GM13976 (cell line): Measurements from ENCODE around the gene TLE3.

Source experiments
- DNase-seq: peaks from one replicate; pipeline ENCODE4 v3.0.0; 2012; ENCODE audit warnings: low spot score
- in situ Hi-C: fragments of 300-500 bp; cut with MboI; formaldehyde crosslinking; loops from one replicate; pipeline ENCODE4 v1.12.0; 2022; ENCODE audit warnings: low sequenced_read_pairs, mixed read lengths, inconsistent platforms; ENCODE audit not compliant: unreplicated experiment
- TF ChIP-seq, protein P1 (sequence below): IDR thresholded peaks from 2 replicates; pipeline ENCODE4 v1.5.1; 2012; ENCODE audit warnings: borderline replicate concordance, mild to moderate bottlenecking; ENCODE audit not compliant: insufficient read depth; ENCODE audit errors: extremely low read depth, missing control alignments, control extremely low read depth

Gene TLE3

DNA sequence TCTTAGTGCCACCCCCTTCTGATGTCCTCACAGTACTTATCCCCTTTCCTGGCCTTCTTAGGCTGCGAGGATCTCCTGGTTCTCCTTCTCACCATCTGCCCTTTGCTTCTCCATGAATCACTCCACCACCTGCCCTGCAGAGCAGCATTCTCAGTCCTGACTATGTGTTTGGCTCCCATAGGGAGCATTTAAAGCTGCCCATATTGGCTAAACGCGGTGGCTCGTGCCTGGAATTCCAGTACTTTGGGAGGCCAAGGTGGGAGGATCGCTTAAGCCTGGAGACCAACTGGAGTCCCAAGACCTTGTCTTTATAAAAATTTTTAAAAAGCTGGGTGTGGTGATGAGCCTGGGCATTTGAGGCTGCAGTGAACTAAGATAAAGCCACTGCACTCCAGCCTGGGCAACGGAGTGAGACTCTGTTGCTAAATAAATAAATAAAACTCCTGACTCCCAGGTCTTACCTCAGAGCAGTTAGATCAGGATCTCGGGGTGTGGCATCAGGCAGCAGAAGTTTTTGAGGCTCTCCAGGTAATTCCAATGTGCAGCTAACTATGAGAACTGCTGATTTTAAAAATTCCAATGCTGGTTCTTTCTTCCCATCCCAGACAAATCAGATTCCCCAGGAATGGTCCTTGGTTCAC lies 36.2 kb upstream of the TLE3 start:
- in situ Hi-C loops = no loop called here
- no peak for DNase-seq
- TF ChIP-seq, protein P1, sequence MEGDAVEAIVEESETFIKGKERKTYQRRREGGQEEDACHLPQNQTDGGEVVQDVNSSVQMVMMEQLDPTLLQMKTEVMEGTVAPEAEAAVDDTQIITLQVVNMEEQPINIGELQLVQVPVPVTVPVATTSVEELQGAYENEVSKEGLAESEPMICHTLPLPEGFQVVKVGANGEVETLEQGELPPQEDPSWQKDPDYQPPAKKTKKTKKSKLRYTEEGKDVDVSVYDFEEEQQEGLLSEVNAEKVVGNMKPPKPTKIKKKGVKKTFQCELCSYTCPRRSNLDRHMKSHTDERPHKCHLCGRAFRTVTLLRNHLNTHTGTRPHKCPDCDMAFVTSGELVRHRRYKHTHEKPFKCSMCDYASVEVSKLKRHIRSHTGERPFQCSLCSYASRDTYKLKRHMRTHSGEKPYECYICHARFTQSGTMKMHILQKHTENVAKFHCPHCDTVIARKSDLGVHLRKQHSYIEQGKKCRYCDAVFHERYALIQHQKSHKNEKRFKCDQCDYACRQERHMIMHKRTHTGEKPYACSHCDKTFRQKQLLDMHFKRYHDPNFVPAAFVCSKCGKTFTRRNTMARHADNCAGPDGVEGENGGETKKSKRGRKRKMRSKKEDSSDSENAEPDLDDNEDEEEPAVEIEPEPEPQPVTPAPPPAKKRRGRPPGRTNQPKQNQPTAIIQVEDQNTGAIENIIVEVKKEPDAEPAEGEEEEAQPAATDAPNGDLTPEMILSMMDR = no peak

DNA sequence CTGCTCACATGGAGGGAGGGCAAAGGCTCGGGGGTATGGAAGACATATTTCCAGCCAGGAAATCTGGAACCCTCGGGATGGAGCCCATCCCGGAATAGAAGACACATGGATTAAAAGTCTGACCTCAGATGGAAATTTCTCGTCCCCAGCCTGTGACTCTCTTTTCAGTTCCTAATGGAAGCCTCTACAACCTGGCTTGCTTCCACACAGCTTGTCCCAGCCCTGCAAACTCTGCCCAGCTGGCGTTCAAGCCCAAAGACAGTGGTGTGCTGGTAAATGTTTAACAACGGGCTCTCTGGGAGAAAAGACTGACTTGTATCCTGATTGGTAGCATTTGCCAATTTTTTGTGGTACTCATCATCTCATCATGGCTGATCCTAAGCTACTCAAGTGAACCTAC lies 35.6 kb upstream of the TLE3 start:
- DNase-seq = no peak
- TF ChIP-seq, protein P1 = no peak
- in situ Hi-C loops = no loop called here

DNA sequence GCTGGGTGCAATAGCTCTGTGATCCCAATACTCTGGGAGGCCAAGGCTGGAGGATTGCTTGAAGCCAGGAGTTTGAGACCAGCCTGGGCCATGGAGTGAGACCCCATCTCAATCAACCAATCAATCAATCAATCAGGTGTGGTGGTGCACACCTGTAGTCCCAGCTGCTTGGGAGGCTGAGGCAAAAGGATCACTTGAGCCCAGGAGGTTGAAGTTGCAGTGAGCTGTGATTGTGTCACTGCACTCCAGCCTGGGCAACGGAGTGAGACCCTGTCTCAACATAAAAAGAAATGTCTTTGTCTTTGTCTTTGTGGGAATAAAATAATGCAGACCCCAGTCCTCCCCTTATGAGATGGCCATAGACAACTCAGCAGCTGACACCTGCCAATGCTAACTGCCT lies 34.9 kb upstream of the TLE3 start:
- DNase-seq = no peak
- TF ChIP-seq, protein P1 = no peak
- in situ Hi-C loops = no loop called here

DNA sequence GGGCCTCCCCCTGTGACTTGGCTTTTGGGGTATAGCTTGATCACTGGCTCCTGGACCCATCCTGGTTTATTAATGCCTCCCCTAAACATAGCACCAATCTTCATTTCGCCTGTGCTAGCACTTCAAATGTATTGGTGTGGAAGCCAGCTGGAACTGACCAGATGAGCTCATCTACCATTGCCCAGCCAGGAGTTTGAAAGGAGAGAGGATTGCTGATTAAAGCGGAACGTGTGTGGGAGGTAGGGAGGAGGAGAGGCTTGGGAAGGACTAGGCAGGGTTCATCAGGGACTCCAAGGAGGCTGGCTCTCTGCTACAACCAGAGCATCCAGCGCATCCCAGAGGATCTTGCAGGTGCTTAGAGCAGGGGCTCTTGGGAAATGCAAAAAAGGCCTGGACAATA lies 34.4 kb upstream of the TLE3 start:
- no peak for DNase-seq
- in situ Hi-C loops = no loop called here

DNA sequence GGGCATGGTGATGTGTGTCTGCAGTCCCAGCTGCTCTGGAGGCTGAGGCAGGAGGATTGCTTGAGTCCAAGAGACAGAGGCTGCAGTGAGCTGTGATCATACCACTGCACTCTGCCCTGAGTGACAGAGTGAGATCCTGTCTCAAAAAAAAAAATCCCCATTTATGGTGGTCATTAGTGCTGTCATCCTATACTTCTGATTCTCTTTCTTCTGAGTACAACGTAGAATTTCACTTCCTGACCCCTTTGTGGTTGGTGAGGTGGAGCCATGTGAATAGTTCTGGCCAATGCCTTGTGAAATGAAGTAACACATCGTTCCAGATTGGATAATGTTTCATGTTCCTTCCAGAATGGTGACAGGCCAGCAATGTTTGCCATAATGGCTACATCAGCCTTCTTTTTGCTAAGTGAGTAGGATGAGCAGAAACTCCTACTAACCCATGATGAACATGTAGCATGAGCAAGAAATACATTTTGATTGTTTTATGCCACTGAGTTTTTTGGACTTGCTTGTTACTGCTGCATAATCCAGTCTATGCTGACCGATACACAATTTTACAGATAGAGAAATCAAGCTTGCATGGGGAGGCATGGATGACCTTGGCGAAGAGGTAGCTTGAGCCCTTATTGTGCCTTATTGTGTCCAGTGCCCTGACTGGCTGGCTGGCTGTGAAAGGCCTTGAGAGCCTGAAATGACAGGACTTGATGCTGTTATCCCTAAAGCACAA lies 30.9 kb upstream of the TLE3 start:
- in situ Hi-C loops = no loop called here
- no peak for DNase-seq
- TF ChIP-seq, protein P1 = no peak

More for the DNA sequence above, 34.4 kb upstream of the TLE3 start:
- TF ChIP-seq, protein P1 = no peak

DNA sequence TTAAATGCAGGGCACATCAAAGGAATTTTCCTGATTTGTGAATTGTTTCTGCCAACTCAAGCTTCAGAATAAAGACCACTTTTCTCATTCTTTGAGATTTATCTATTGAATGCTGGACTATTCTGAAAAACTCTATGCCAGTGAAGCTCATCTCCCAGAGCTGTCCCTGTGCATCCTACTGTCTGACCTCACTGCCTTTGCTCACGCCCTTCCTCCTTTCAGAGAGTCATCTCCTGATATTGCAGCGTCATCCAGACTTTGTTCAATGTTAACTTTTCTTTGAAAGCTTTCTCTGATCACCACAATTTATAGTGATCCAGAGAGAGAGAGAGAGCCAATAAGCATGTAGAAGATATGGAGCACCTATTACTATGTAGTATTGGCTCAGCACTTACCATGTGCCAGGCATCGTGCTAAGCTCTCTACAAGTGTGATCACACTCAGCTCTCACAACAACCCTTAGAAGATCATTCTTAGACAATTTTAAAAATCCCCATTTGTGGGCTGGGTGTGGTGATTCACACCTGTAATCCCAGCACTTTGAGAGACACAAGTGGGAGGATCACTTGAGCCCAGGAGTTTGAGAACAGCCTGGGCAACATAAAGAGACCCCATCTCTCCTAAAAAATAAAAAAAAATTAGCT lies 30.2 kb upstream of the TLE3 start:
- no peak for DNase-seq
- TF ChIP-seq, protein P1 = no peak
- in situ Hi-C loops = no loop called here
